ENCODE measurements around the gene PER3.

DNA sequence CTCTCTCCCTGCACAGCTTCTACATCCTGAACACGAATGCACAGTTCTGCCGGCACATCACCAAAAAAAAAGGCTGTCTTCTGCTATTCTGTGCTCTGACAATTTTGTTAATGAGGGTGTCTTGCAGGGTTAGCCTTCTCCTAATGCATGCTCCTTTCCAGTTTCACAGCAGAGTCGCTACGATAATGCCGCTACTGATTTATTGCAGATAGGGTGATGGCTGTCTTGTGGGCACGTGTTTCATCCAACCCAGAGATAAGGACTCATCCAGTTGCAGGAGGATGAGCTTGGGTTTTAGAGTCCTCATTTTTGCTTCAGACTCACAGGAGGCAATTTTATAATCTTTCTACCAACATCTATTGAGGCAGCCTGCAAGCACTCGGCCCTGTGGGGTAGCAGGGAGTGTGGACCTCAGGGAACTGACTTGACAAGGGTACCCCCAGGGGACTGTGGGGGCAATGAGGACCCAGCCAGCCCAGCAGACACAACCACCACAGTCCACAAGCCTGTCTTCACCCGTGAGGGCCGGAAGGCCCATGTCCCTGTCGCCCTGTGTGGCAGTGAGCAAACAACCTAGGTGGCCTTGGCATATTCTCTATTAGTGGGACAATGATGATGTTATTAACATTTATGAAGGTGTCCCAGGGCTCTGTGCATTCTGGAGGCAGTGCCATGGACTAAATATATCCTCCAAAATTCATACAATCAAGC, 84.1 kb downstream of the PER3 start:
- TF ChIP-seq, protein P1, sequence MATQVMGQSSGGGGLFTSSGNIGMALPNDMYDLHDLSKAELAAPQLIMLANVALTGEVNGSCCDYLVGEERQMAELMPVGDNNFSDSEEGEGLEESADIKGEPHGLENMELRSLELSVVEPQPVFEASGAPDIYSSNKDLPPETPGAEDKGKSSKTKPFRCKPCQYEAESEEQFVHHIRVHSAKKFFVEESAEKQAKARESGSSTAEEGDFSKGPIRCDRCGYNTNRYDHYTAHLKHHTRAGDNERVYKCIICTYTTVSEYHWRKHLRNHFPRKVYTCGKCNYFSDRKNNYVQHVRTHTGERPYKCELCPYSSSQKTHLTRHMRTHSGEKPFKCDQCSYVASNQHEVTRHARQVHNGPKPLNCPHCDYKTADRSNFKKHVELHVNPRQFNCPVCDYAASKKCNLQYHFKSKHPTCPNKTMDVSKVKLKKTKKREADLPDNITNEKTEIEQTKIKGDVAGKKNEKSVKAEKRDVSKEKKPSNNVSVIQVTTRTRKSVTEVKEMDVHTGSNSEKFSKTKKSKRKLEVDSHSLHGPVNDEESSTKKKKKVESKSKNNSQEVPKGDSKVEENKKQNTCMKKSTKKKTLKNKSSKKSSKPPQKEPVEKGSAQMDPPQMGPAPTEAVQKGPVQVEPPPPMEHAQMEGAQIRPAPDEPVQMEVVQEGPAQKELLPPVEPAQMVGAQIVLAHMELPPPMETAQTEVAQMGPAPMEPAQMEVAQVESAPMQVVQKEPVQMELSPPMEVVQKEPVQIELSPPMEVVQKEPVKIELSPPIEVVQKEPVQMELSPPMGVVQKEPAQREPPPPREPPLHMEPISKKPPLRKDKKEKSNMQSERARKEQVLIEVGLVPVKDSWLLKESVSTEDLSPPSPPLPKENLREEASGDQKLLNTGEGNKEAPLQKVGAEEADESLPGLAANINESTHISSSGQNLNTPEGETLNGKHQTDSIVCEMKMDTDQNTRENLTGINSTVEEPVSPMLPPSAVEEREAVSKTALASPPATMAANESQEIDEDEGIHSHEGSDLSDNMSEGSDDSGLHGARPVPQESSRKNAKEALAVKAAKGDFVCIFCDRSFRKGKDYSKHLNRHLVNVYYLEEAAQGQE (IDR thresholded peaks at IDR 0.05; ENCODE audit: insufficient read depth in 1 of 2, low read depth in 2 of 2, low read length in 2 of 2), result no peak
- TF ChIP-seq POLR2AphosphoS5 (IDR thresholded peaks at IDR 0.05; ENCODE audit: low read depth, low read length) (no peak), SIN3A (IDR thresholded peaks at IDR 0.05; ENCODE audit: borderline replicate concordance, insufficient read depth, low read length) (no peak), TAF1 (IDR thresholded peaks at IDR 0.05; ENCODE audit: borderline replicate concordance, insufficient read depth, low read length) (no peak)
